Measurements from ENCODE around the gene TCF20.
A peak's percentile ranks its signal among the peaks of the same experiment; 100 is the strongest.

The TCF20 gene

DNA sequence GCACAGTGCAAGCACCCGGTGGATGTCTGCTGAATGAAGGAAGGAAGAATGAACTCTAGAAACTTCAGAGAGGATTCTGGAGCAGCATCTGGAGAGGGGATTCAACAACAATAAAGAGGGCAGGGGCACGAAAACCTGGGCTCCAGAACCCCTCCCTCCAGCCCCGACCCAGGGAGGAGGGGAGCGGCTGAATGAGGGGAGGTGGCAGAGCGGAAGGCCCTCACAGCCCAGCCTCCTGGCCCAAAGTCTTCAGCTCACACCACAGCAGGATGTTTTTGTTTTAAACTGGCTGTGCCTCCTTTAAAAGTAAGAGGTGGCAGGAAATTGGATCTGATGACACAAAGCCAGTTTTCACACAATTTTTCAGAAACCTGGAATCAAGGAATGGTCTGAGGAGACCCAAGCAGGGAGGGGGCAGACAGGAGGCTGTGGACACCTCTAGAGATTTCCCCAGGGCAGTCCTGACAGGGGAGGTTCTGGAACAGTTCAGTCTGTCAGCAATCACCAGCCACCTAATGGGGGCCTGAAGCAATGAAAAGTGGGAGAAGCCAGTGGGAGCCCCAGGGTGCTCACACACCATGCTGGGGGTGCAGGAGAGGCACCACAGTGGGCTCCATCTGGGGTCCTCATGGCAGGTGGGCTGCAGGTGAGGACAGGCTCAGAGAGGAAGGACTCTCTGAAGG, 44.4 kb upstream of the TCF20 start:
- DNase-seq (ENCODE audit: extremely low read depth, low read depth) = no peak
- TF ChIP-seq, protein P1, sequence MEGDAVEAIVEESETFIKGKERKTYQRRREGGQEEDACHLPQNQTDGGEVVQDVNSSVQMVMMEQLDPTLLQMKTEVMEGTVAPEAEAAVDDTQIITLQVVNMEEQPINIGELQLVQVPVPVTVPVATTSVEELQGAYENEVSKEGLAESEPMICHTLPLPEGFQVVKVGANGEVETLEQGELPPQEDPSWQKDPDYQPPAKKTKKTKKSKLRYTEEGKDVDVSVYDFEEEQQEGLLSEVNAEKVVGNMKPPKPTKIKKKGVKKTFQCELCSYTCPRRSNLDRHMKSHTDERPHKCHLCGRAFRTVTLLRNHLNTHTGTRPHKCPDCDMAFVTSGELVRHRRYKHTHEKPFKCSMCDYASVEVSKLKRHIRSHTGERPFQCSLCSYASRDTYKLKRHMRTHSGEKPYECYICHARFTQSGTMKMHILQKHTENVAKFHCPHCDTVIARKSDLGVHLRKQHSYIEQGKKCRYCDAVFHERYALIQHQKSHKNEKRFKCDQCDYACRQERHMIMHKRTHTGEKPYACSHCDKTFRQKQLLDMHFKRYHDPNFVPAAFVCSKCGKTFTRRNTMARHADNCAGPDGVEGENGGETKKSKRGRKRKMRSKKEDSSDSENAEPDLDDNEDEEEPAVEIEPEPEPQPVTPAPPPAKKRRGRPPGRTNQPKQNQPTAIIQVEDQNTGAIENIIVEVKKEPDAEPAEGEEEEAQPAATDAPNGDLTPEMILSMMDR (IDR thresholded peaks at IDR 0.05; ENCODE audit: low read depth, low read length, missing control alignments) = no peak
- no peak overlapping the region for H3K4me3 ChIP-seq (replicated peaks; ENCODE audit: low read depth, low read length)

DNA sequence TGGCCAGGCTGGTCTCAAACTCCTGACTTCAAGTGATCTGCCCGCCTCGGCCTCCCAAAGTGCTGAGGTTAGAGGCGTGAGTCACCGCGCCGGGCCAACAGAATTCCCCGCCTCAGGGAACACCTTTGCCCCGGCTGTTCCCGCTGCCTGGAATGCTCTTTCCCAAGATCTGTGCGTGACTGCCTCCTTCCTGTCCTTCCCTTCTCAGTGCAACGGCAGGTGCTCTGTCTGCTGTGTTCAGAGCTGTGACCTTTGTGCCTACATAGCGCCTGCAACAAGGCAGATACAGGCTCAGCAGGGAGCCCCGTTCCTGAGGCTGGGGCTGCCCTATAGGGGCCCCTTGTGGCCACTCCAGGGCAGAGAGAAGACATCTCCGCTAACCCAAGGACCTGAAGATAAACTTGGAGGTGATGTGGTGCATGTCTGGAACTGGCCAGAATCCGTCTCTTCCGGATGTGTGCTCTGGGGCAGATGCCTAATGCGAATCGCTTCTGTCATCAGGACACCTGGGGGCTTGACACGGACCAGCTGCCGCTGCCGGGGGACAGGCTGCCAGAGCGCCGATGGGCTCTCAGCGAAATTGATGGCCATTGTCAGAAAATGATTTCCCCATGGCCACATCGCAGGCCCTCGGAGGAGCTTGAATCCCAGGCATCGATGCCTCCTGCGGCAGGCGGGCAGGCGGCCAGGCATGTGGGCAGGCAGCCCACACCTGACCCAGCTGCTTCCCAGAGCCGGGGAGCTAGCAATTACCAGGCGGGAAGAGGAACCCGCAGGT, 43.5 kb upstream of the TCF20 start:
- no peak for DNase-seq (ENCODE audit: extremely low read depth, low read depth)
- TF ChIP-seq, protein P1 (IDR thresholded peaks at IDR 0.05; ENCODE audit: low read depth, low read length, missing control alignments) = peak; percentile 20

DNA sequence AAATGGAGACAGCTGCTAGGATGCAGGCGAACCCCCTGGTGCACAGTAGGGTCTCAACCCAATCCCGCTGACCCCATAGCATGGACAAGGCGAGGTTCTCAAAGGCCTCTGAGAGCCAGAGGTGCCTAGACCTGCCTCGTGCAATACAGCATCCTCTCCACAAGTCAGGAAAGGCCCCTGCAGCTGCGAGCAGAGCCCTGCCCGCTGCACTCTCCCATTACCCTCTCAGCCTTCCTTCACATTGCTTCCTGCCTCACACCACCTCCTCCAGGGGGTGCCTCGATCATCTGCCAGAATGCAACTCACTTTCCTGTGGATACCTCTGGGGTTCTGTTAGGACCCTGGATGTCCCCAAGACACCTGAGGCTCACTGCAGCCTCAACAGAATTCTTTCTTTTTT, 42.8 kb upstream of the TCF20 start:
- no peak overlapping the region for H3K4me3 ChIP-seq (replicated peaks; ENCODE audit: low read depth, low read length)
- TF ChIP-seq, protein P1 (IDR thresholded peaks at IDR 0.05; ENCODE audit: low read depth, low read length, missing control alignments) = no peak
- DNase-seq (ENCODE audit: extremely low read depth, low read depth) = no peak

More for the DNA sequence above, 43.5 kb upstream of the TCF20 start:
- H3K4me3 ChIP-seq (replicated peaks; ENCODE audit: low read depth, low read length) = no peak overlapping the region

DNA sequence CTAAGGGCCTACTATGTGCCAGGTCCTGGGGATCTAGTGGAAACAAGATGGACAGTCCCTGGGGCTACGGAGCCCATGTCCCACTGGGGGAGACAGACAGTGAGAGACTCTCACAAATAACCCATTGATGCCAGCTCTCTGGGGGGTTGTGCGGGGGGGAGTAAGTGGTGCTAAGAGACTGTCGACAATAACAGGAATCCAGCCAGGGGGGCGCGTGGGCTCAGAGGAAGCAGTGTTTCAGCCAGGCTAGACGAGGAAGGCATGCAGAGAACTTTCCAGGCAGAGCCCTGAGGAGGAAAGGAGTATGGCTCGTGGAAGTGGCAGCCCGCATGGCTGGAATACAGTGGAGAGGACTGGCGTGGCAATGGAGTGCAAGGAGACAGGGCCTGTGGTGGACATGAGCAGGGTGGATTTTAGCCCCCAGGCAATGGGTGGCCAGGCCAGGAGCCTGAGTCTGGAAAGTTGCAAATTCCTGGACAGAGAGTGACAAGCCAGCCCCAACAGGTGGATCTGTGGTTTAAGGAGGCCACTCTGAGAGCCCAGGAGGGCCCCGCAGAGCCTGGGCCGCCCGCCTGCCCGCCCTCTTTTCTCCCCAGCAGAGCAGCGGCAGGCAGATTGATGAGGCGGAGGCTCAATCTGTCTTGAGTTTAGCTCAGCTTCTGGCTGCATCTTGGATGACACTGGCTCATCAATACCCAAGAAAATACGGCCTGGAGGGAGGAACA, 40.0 kb upstream of the TCF20 start:
- no peak overlapping the region for H3K4me3 ChIP-seq (replicated peaks; ENCODE audit: low read depth, low read length)
- TF ChIP-seq, protein P1 (IDR thresholded peaks at IDR 0.05; ENCODE audit: low read depth, low read length, missing control alignments) = no peak
- no peak for DNase-seq (ENCODE audit: extremely low read depth, low read depth)

DNA sequence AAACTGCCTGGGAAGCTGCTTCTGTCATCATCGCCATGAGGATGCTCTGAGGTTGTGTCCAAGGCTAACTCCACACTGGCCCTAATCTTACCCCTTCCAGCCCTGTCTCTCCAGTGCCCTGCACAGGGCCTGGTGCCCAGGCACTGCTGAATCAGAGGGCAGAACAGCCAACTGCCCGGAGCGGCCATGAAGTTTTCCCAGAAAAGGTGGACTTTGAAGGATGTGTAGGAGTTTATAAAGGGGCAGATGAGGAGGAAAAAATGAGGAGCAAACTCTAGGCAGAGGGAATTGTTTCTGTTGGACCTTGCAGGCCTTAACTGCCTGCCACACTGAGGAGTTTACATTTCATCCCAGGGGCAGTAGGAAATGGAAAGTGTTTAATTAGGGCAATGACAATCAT, 39.4 kb upstream of the TCF20 start:
- TF ChIP-seq, protein P1 (IDR thresholded peaks at IDR 0.05; ENCODE audit: low read depth, low read length, missing control alignments) = no peak
- DNase-seq (ENCODE audit: extremely low read depth, low read depth) = no peak
- no peak overlapping the region for H3K4me3 ChIP-seq (replicated peaks; ENCODE audit: low read depth, low read length)

DNA sequence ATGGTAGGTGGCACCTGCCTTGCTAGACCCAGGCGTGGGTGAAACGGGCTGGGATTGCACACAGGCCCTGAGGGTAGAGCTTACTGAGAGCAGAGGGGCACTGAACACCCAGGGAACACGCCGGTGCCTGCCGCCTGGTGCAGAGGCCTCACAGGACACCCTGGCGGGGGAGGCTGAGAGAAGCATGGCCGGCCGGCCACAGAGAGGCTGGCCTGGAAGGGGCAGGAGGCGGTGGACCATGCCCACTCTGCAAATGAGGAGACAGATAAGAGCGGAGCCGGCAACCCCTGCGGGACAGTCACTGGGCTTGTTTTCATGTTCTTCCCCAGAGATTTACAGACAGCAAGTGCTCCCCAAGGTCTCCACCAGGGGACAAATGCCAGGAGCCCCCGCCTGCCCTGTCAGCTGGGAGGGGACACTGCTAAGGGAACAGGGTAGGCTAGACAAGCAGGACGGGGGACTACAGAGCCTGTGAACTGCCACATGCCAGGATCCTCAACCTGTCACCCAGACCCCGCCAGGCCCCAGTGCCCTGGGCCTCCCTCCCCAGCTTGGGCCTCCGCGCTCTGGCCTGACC, 38.5 kb upstream of the TCF20 start:
- DNase-seq (ENCODE audit: extremely low read depth, low read depth) = no peak
- TF ChIP-seq, protein P1 (IDR thresholded peaks at IDR 0.05; ENCODE audit: low read depth, low read length, missing control alignments) = no peak
- H3K4me3 ChIP-seq (replicated peaks; ENCODE audit: low read depth, low read length) = no peak overlapping the region
